WTC11 (cell line): ENCODE results near the gene NRN1L. TPM values are rescaled to one million over a fixed set of nuclear protein-coding genes. Genes with fewer than 3 reads are reported as not detected.
A peak's percentile ranks its signal among the peaks of the same experiment; 100 is the strongest.

ENCODE experiments used
- ATAC-seq: fragments of 200-7000 bp; cut with Tn5 transposase; 2 replicates; pipeline ENCODE4 v1.10.0; 2021; ENCODE audit warnings: mild to moderate bottlenecking, moderate library complexity
- CTCF ChIA-PET: fragments of 300-600 bp; sonication (Branson Sonifier 250); formaldehyde crosslinking; loops from one replicate; lab custom pipeline; 2021; ENCODE audit warnings: antibody characterized with exemption; lab: Charles Lee
- POLR2A ChIA-PET: fragments of 350-600 bp; sonication (Branson Sonifier 250); formaldehyde crosslinking; loops from one replicate; lab custom pipeline; 2021; ENCODE audit warnings: antibody characterized with exemption; lab: Charles Lee
- DNase-seq: peaks from one replicate; pipeline ENCODE4 v3.0.0; 2021; ENCODE audit warnings: low spot score
- H3K27ac Mint-ChIP-seq: 2 replicates; pipeline ENCODE4 v1.8.0; 2021; ENCODE audit warnings: mixed read lengths
- H3K27me3 Mint-ChIP-seq: 2 replicates; pipeline ENCODE4 v1.8.0; 2021; ENCODE audit warnings: low read depth, mild to moderate bottlenecking, moderate library complexity, mixed read lengths
- H3K36me3 Mint-ChIP-seq: 2 replicates; pipeline ENCODE4 v1.8.0; 2021; ENCODE audit warnings: mixed read lengths
- H3K4me1 Mint-ChIP-seq: 2 replicates; pipeline ENCODE4 v1.8.0; 2022; ENCODE audit warnings: mixed read lengths
- H3K4me3 Mint-ChIP-seq: 2 replicates; pipeline ENCODE4 v1.8.0; 2021; ENCODE audit warnings: mild to moderate bottlenecking, moderate library complexity, mixed read lengths
- H3K9me3 Mint-ChIP-seq: 2 replicates; pipeline ENCODE4 v1.8.0; 2021; ENCODE audit warnings: mixed read lengths
- CREB1 ChIP-seq: sonication (generic); formaldehyde crosslinking; IDR thresholded peaks from 2 replicates; pipeline ENCODE4 v1.8.0; 2023; ENCODE audit warnings: mild to moderate bottlenecking, missing genetic modification reagents
- CREM ChIP-seq: sonication (generic); formaldehyde crosslinking; IDR thresholded peaks from 2 replicates; pipeline ENCODE4 v1.8.1; 2022; ENCODE audit warnings: mild to moderate bottlenecking, missing genetic modification reagents, moderate library complexity
- CTCF ChIP-seq: fragments of 200-600 bp; IDR thresholded peaks from 2 replicates; pipeline ENCODE4 v1.8.0; 2022; ENCODE audit warnings: antibody characterized with exemption
- ERG ChIP-seq: fragments of 250-450 bp; sonication (Bioruptor Pico); IDR thresholded peaks from 2 replicates; pipeline ENCODE4 v1.8.0; 2021; ENCODE audit warnings: mild to moderate bottlenecking
- ESRRA ChIP-seq: sonication (generic); formaldehyde crosslinking; IDR thresholded peaks from 2 replicates; pipeline ENCODE4 v1.8.1; 2022; ENCODE audit warnings: mild to moderate bottlenecking, missing genetic modification reagents, borderline replicate concordance
- ETV6 ChIP-seq: sonication (generic); formaldehyde crosslinking; IDR thresholded peaks from 2 replicates; pipeline ENCODE4 v1.8.1; 2022; ENCODE audit warnings: mild to moderate bottlenecking, missing genetic modification reagents
- FOXJ3 ChIP-seq: sonication (generic); formaldehyde crosslinking; IDR thresholded peaks from 2 replicates; pipeline ENCODE4 v1.9.0; 2021; ENCODE audit warnings: missing genetic modification reagents, mild to moderate bottlenecking, borderline replicate concordance
- JUN ChIP-seq: sonication (generic); formaldehyde crosslinking; IDR thresholded peaks from 2 replicates; pipeline ENCODE4 v1.8.0; 2023; ENCODE audit warnings: mild to moderate bottlenecking, missing genetic modification reagents
- MYBL2 ChIP-seq: sonication (generic); formaldehyde crosslinking; IDR thresholded peaks from 2 replicates; pipeline ENCODE4 v1.8.1; 2023; ENCODE audit warnings: mild to moderate bottlenecking, moderate library complexity, missing genetic modification reagents
- RORB ChIP-seq: fragments of 250-450 bp; sonication (Bioruptor Pico); IDR thresholded peaks from 2 replicates; pipeline ENCODE4 v1.9.0; 2021; ENCODE audit warnings: mild to moderate bottlenecking
- TEAD1 ChIP-seq: sonication (generic); formaldehyde crosslinking; IDR thresholded peaks from 2 replicates; pipeline ENCODE4 v1.8.0; 2022; ENCODE audit warnings: mild to moderate bottlenecking, missing genetic modification reagents
- ZNF396 ChIP-seq: fragments of 250-450 bp; sonication (Bioruptor Pico); IDR thresholded peaks from 2 replicates; pipeline ENCODE4 v1.8.0; 2021; ENCODE audit warnings: mild to moderate bottlenecking, moderate library complexity, borderline replicate concordance
- ZNF512 ChIP-seq: sonication (generic); formaldehyde crosslinking; IDR thresholded peaks from 2 replicates; pipeline ENCODE4 v1.8.1; 2022; ENCODE audit warnings: missing genetic modification reagents, borderline replicate concordance
- ZSCAN18 ChIP-seq: fragments of 250-450 bp; sonication (Bioruptor Pico); IDR thresholded peaks from 2 replicates; pipeline ENCODE4 v2.1.2; 2022; ENCODE audit warnings: mild to moderate bottlenecking, moderate library complexity
- total RNA-seq: library from RNA; stranded (reverse); gene quantifications from 3 replicates; pipeline ENCODE4 v1.2.3, GENCODE V29; 2021
- TF ChIP-seq, protein P1 (sequence below): fragments of 250-450 bp; sonication (Bioruptor Pico); IDR thresholded peaks from 2 replicates; pipeline ENCODE4 v1.9.0; 2021; ENCODE audit warnings: mild to moderate bottlenecking
- TF ChIP-seq, protein P2 (sequence below): sonication (generic); formaldehyde crosslinking; IDR thresholded peaks from 2 replicates; pipeline ENCODE4 v1.8.0; 2022; ENCODE audit warnings: mild to moderate bottlenecking, missing genetic modification reagents
- TF ChIP-seq, protein P3 (sequence below): sonication (generic); formaldehyde crosslinking; conservative IDR thresholded peaks from 2 replicates; pipeline ENCODE4 v1.8.1; 2023; ENCODE audit warnings: mild to moderate bottlenecking, low read depth, missing genetic modification reagents, moderate library complexity
- TF ChIP-seq, protein P4 (sequence below): sonication (generic); formaldehyde crosslinking; IDR thresholded peaks from 2 replicates; pipeline ENCODE4 v1.8.1; 2023; ENCODE audit warnings: mild to moderate bottlenecking, moderate library complexity, missing genetic modification reagents

Gene NRN1L
- total RNA-seq, 1 experiment from 2014 or later, result 12.4 TPM

DNA sequence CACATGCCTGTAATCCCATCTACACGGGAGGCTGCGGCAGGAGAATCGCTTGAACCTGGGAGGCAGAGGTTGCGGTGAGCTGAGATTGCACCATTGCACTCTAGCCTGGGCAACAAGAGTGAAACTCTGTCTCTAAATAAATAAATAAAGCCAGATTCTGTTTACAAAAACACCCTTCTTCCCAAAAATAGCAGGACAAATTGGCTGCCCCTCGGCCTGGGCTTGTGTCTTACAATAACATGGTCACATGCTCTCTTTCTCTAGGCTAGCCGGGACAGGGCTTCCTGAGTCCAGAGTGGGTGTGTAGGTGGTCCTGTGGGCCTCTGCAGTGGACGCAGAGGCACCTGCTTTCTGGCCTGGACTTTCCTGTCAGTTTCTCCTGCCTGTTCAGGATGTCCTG lies 15.0 kb upstream of the NRN1L start:
- POLR2A ChIA-PET, result no interaction called here
- H3K4me3 Mint-ChIP-seq, result no peak overlapping the region
- no peaks in the 10 kb centered on the region for H3K9me3 Mint-ChIP-seq
- H3K36me3 Mint-ChIP-seq, result peaks cover 39% of the 10 kb centered on the region
- peaks cover 15% of the 10 kb centered on the region for H3K4me1 Mint-ChIP-seq
- DNase-seq, result no peak
- H3K27ac Mint-ChIP-seq, result no peak overlapping the region; the same call in 1 of the 2 replicates
- H3K27me3 Mint-ChIP-seq, result no peaks in the 10 kb centered on the region
- ATAC-seq, result no peak
- TF ChIP-seq ERG (CRISPR knock-in tag) (no peak), MYBL2 (CRISPR knock-in tag) (no peak), JUN (CRISPR knock-in tag) (no peak), CREM (CRISPR knock-in tag) (no peak), CREB1 (CRISPR knock-in tag) (no peak), RORB (CRISPR knock-in tag) (no peak)
- TF ChIP-seq, protein P1, sequence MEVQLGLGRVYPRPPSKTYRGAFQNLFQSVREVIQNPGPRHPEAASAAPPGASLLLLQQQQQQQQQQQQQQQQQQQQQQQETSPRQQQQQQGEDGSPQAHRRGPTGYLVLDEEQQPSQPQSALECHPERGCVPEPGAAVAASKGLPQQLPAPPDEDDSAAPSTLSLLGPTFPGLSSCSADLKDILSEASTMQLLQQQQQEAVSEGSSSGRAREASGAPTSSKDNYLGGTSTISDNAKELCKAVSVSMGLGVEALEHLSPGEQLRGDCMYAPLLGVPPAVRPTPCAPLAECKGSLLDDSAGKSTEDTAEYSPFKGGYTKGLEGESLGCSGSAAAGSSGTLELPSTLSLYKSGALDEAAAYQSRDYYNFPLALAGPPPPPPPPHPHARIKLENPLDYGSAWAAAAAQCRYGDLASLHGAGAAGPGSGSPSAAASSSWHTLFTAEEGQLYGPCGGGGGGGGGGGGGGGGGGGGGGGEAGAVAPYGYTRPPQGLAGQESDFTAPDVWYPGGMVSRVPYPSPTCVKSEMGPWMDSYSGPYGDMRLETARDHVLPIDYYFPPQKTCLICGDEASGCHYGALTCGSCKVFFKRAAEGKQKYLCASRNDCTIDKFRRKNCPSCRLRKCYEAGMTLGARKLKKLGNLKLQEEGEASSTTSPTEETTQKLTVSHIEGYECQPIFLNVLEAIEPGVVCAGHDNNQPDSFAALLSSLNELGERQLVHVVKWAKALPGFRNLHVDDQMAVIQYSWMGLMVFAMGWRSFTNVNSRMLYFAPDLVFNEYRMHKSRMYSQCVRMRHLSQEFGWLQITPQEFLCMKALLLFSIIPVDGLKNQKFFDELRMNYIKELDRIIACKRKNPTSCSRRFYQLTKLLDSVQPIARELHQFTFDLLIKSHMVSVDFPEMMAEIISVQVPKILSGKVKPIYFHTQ (CRISPR knock-in tag), result no peak
- CTCF ChIA-PET, result no interaction called here

- H3K27ac Mint-ChIP-seq, result no peak overlapping the region
- peaks cover 30% of the 10 kb centered on the region for H3K36me3 Mint-ChIP-seq
- TF ChIP-seq, protein P2, sequence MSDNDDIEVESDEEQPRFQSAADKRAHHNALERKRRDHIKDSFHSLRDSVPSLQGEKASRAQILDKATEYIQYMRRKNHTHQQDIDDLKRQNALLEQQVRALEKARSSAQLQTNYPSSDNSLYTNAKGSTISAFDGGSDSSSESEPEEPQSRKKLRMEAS (CRISPR knock-in tag), result no peak
- TF ChIP-seq ZNF396 (CRISPR knock-in tag) (no peak), ZSCAN18 (CRISPR knock-in tag) (no peak), TEAD1 (CRISPR knock-in tag) (no peak)
- TF ChIP-seq, protein P3, sequence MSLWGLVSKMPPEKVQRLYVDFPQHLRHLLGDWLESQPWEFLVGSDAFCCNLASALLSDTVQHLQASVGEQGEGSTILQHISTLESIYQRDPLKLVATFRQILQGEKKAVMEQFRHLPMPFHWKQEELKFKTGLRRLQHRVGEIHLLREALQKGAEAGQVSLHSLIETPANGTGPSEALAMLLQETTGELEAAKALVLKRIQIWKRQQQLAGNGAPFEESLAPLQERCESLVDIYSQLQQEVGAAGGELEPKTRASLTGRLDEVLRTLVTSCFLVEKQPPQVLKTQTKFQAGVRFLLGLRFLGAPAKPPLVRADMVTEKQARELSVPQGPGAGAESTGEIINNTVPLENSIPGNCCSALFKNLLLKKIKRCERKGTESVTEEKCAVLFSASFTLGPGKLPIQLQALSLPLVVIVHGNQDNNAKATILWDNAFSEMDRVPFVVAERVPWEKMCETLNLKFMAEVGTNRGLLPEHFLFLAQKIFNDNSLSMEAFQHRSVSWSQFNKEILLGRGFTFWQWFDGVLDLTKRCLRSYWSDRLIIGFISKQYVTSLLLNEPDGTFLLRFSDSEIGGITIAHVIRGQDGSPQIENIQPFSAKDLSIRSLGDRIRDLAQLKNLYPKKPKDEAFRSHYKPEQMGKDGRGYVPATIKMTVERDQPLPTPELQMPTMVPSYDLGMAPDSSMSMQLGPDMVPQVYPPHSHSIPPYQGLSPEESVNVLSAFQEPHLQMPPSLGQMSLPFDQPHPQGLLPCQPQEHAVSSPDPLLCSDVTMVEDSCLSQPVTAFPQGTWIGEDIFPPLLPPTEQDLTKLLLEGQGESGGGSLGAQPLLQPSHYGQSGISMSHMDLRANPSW (CRISPR knock-in tag), result no peak
- TF ChIP-seq, all 79 proteins: peak for 0
- Mint-ChIP-seq H3K4me3 (no peak overlapping the region), H3K27me3 (no peaks in the 10 kb centered on the region), H3K4me1 (peaks cover 15% of the 10 kb centered on the region), H3K9me3 (no peaks in the 10 kb centered on the region)
- ChIA-PET POLR2A (interaction anchor here (0.7 kb wide), 1 partner anchor 39 kb away, joined by 3 read pairs; no protein-coding TSS in a partner anchor), CTCF (interaction anchor here (0.8 to 1.9 kb wide), 2 partner anchors 55 to 65 kb away, joined by 3 to 14 read pairs; partner anchors contain the start of genes RANBP10 and TSNAXIP1)
- ATAC-seq (no peak), DNase-seq (no peak)
These were observed 13.4 kb upstream of the NRN1L start for GRCh38 chr16:67871256-67871655.

DNA sequence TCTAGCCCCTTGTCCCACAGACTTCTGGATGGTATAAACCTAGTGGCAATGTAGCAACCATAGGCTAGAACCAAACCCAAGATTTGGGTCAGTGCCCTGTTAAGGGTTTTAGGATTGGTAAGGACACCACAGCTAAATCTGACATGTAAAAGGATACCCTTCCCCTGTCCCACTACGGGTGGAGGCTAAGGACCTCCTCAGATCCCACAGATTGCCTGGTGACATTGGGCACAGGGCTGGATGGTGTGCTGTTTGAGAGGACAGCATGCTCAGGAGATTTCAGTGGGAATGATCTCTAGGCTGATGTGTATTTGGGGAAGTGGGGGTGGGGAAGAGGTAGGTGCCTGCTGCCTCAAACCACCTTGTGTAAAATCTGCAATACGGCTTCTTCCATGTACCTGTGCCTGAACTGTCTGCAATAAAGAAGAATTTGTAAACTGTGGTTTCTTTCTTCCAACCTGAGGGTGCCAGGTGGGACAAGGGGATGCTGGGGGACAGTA lies 12.5 kb upstream of the NRN1L start:
- H3K4me3 Mint-ChIP-seq, result peak overlapping the region; percentile 92
- H3K27ac Mint-ChIP-seq, result peak overlapping the region; percentile 90
- no peaks in the 10 kb centered on the region for H3K9me3 Mint-ChIP-seq
- peaks cover 29% of the 10 kb centered on the region for H3K36me3 Mint-ChIP-seq
- peaks cover 15% of the 10 kb centered on the region for H3K4me1 Mint-ChIP-seq
- POLR2A ChIA-PET, result no interaction called here
- H3K27me3 Mint-ChIP-seq, result no peaks in the 10 kb centered on the region
- CTCF ChIA-PET, result interaction anchor here (0.8 to 1.9 kb wide), 2 partner anchors 10 to 56 kb away, joined by 3 to 14 read pairs; no protein-coding TSS in a partner anchor
- DNase-seq, result no peak
- ATAC-seq, result no peak
- TF ChIP-seq ETV6 (CRISPR knock-in tag), result no peak
- no peak for TF ChIP-seq ZNF512 (CRISPR knock-in tag)
- no peak for TF ChIP-seq CTCF
- no peak for TF ChIP-seq FOXJ3 (CRISPR knock-in tag)
- TF ChIP-seq, protein P4, sequence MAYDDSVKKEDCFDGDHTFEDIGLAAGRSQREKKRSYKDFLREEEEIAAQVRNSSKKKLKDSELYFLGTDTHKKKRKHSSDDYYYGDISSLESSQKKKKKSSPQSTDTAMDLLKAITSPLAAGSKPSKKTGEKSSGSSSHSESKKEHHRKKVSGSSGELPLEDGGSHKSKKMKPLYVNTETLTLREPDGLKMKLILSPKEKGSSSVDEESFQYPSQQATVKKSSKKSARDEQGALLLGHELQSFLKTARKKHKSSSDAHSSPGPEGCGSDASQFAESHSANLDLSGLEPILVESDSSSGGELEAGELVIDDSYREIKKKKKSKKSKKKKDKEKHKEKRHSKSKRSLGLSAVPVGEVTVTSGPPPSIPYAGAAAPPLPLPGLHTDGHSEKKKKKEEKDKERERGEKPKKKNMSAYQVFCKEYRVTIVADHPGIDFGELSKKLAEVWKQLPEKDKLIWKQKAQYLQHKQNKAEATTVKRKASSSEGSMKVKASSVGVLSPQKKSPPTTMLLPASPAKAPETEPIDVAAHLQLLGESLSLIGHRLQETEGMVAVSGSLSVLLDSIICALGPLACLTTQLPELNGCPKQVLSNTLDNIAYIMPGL (CRISPR knock-in tag), result no peak
- no peak for TF ChIP-seq ESRRA (CRISPR knock-in tag)
